K562 (cell line): ENCODE results near the gene ANO7. TPM values are rescaled to one million over a fixed set of nuclear protein-coding genes. Genes with fewer than 3 reads are reported as not detected.

Source experiments
- ATAC-seq: fragments of 200-7000 bp; cut with Tn5 transposase; 3 replicates; pipeline ENCODE4 v1.9.1; 2020; ENCODE audit warnings: moderate library complexity
- BruUV-seq: library from RNA; stranded (reverse); fragments of 400-500 nt; replicated peaks from 2 replicates; lab custom pipeline; 2021; lab: Mats Ljungman, UMichigan
- CTCF ChIA-PET: fragments of 300-600 bp; formaldehyde crosslinking; extraction: SDS; loops from one replicate; lab custom pipeline; 2021; ENCODE audit warnings: low intra/inter-chr PET ratio; lab: Yijun Ruan, JAX
- POLR2A ChIA-PET: fragments of 300-600, 350-650 bp; sonication (Branson Sonifier 250); formaldehyde crosslinking; extraction: SDS; loops from one replicate; lab custom pipeline; 2021; ENCODE audit warnings: antibody characterized with exemption, inconsistent platforms; lab: Yijun Ruan, JAX
- DNase-seq, 4 experiments: peaks; one replicate each; pipeline versions ENCODE4 v3.0.0 to v3.0.0-alpha.2; 2011 to 2018; ENCODE audit warnings: low spot score in 3 of 4, mixed read lengths in 3 of 4; ENCODE audit errors: extremely low read depth in 1 of 4
- FAIRE-seq: peaks from 2 replicates; lab custom pipeline; 2011; peaks lifted over from hg19 to GRCh38; lab: Jason Lieb, UNC
- H2AFZ ChIP-seq: 2 replicates; pipeline ENCODE4 v1.6.0; 2011; ENCODE audit warnings: low read depth, low read length, control low read depth, inconsistent platforms
- H3K27ac ChIP-seq: fragments of 200-600 bp; 3 replicates; pipeline ENCODE4 v1.8.0; 2011; ENCODE audit warnings: low read depth, mild to moderate bottlenecking, control low read depth, inconsistent platforms, low read length, moderate library complexity, mixed read lengths; ENCODE audit errors: extremely low read depth
- H3K27me3 ChIP-seq, 2 experiments: fragments of 300-600 bp in 1 of 2; 2 replicates in 1 of 2; 3 replicates in 1 of 2; pipeline versions ENCODE4 v1.6.0 to v1.8.0; 2011; ENCODE audit warnings: inconsistent platforms in 2 of 2, low read length in 2 of 2, mild to moderate bottlenecking in 1 of 2, mixed read lengths in 1 of 2, moderate library complexity in 1 of 2; ENCODE audit not compliant: control insufficient read depth in 2 of 2, insufficient read depth in 2 of 2
- H3K36me3 ChIP-seq: fragments of 300-600 bp; 3 replicates; pipeline ENCODE4 v1.8.0; 2011; ENCODE audit warnings: mild to moderate bottlenecking, low read length, inconsistent platforms; ENCODE audit not compliant: control insufficient read depth, insufficient read depth
- H3K4me1 ChIP-seq, 2 experiments: fragments of 200-600 bp in 1 of 2; replicated peaks in 1 of 2; 2 replicates in 1 of 2; 3 replicates in 1 of 2; pipeline versions ENCODE4 v1.5.1 to v1.8.0; 2011; ENCODE audit warnings: inconsistent platforms in 2 of 2, low read length in 2 of 2, mild to moderate bottlenecking in 1 of 2, mixed read lengths in 1 of 2, moderate library complexity in 1 of 2; ENCODE audit not compliant: control insufficient read depth in 2 of 2, insufficient read depth in 2 of 2
- H3K4me2 ChIP-seq: 2 replicates; pipeline ENCODE4 v1.6.1; 2011; ENCODE audit warnings: low read length, control low read depth, inconsistent platforms, mixed read lengths; ENCODE audit not compliant: insufficient read depth
- H3K4me3 ChIP-seq: fragments of 200-600 bp; sonication (generic), shearing (Covaris generic); 2 replicates; pipeline ENCODE4 v1.5.1; 2016; ENCODE audit warnings: control low read depth, inconsistent platforms
- H3K79me2 ChIP-seq: fragments of 200-600 bp; 3 replicates; pipeline ENCODE4 v1.8.0; 2011; ENCODE audit warnings: low read length, inconsistent platforms; ENCODE audit not compliant: control insufficient read depth, insufficient read depth
- H3K9ac ChIP-seq, 2 experiments: 2 replicates each; pipeline versions ENCODE4 v1.6.0 to v1.6.1; 2011; ENCODE audit warnings: low read depth in 2 of 2, low read length in 2 of 2, control low read depth in 1 of 2, inconsistent platforms in 1 of 2, mild to moderate bottlenecking in 1 of 2, mixed read lengths in 1 of 2; ENCODE audit not compliant: insufficient read depth in 1 of 2
- H3K9me1 ChIP-seq: one replicate; pipeline ENCODE4 v1.6.0; 2011; ENCODE audit warnings: inconsistent platforms, mild to moderate bottlenecking, low read length, moderate library complexity; ENCODE audit not compliant: control insufficient read depth, insufficient read depth
- H3K9me3 ChIP-seq: replicated peaks from 2 replicates; pipeline ENCODE4 v1.5.1; 2011; ENCODE audit warnings: low read depth, low read length, inconsistent platforms; ENCODE audit not compliant: control insufficient read depth, insufficient read depth
- H4K20me1 ChIP-seq: replicated peaks from 2 replicates; pipeline ENCODE4 v1.6.1; 2011; ENCODE audit warnings: low read length, inconsistent platforms, mixed read lengths; ENCODE audit not compliant: control insufficient read depth, insufficient read depth
- BDP1 ChIP-seq: IDR thresholded peaks from 3 replicates; pipeline ENCODE4 v1.6.1; 2011; ENCODE audit not compliant: insufficient read length, insufficient read depth
- CBFA2T2 ChIP-seq: fragments of 450-650 bp; conservative IDR thresholded peaks from 2 replicates; pipeline ENCODE4 v1.6.1; 2017; ENCODE audit warnings: mild to moderate bottlenecking
- CBFA2T3 ChIP-seq: fragments of 450-650 bp; IDR thresholded peaks from 2 replicates; pipeline ENCODE4 v1.6.1; 2017
- CBX8 ChIP-seq: fragments of 200-600 bp; sonication (generic); IDR thresholded peaks from 2 replicates; pipeline ENCODE4 v1.6.1; 2012; ENCODE audit warnings: borderline replicate concordance, mixed run types, low read depth, mild to moderate bottlenecking, moderate library complexity, mixed read lengths, low read length, control low read depth, inconsistent platforms; ENCODE audit not compliant: poor library complexity, severe bottlenecking; ENCODE audit errors: extremely low read depth
- TAL1 ChIP-seq: fragments of 450-650 bp; IDR thresholded peaks from 2 replicates; pipeline ENCODE4 v1.6.1; 2016; ENCODE audit warnings: mild to moderate bottlenecking
- TEAD4 ChIP-seq, 2 experiments: sonication (generic) in 1 of 2; formaldehyde crosslinking in 1 of 2; IDR thresholded peaks; 2 replicates each; pipeline versions ENCODE4 v1.6.1 to v1.8.0; 2012 to 2022; ENCODE audit warnings: borderline replicate concordance in 1 of 2, inconsistent platforms in 1 of 2, low read length in 1 of 2, mild to moderate bottlenecking in 1 of 2, missing genetic modification reagents in 1 of 2
- WGBS: fragments of 100-300 bp; shearing (Covaris generic); methylation state at CpG from one replicate; pipeline ENCODE4 v1.1.6; 2016; ENCODE audit warnings: low coverage, mixed read lengths; ENCODE audit not compliant: insufficient coverage; ENCODE audit errors: missing lambda C conversion rate; 5-methylcytosine and 5-hydroxymethylcytosine counted together
- in situ Hi-C: fragments of 300-500 bp; cut with MboI; formaldehyde crosslinking; loops from 4 replicates; pipeline ENCODE4 v1.15.0; 2018; ENCODE audit warnings: inconsistent platforms, mixed read lengths
- intact Hi-C: fragments of 100-400 bp; cut with micrococcal nuclease; formaldehyde crosslinking; loops from 2 replicates; pipeline ENCODE4 v1.14.2; 2022
- polyA plus RNA-seq, 8 experiments: library from polyadenylated mRNA; depleted of rRNA in 4 of 8; stranded (reverse) in 5 of 8; unstranded in 3 of 8; fragments of >200 nt; fragmentation: Nextera tagmentation in 2 of 8; fragmentation: Illumina TruSeq in 1 of 8; extraction: Ambion mirVana in 2 of 8; extraction: Trizol in 1 of 8; gene quantifications; 2 replicates each; pipeline versions ENCODE4 v1.2.1 to v1.2.3, GENCODE V29; 2011 to 2014; ENCODE audit warnings: inconsistent platforms in 1 of 8, missing spikeins in 1 of 8
- total RNA-seq, 7 experiments: library from RNA; depleted of rRNA in 6 of 7; stranded (reverse); fragments of >200 nt in 6 of 7; fragmentation: Illumina TruSeq in 2 of 7; extraction: Trizol in 2 of 7; gene quantifications; 2 replicates each; pipeline versions ENCODE4 v1.2.1 to v1.2.3, GENCODE V29; 2011 to 2021; ENCODE audit warnings: low replicate concordance in 1 of 7
- TF ChIP-seq, protein P1 (sequence below), 2 experiments: fragments of 450-650 bp in 1 of 2; sonication (generic) in 1 of 2; formaldehyde crosslinking; conservative IDR thresholded peaks; 2 replicates each; pipeline versions ENCODE4 v1.4.0 to v1.8.1; 2020 to 2022; ENCODE audit warnings: mild to moderate bottlenecking in 1 of 2, missing genetic modification reagents in 1 of 2

ANO7 gene
- total and polyA plus RNA-seq, 9 of the 15 experiments (the other 6 are each of a cell fraction or from before 2014, with no cell fraction given): 0.28 to 5.1 (median 1.1) TPM

DNA sequence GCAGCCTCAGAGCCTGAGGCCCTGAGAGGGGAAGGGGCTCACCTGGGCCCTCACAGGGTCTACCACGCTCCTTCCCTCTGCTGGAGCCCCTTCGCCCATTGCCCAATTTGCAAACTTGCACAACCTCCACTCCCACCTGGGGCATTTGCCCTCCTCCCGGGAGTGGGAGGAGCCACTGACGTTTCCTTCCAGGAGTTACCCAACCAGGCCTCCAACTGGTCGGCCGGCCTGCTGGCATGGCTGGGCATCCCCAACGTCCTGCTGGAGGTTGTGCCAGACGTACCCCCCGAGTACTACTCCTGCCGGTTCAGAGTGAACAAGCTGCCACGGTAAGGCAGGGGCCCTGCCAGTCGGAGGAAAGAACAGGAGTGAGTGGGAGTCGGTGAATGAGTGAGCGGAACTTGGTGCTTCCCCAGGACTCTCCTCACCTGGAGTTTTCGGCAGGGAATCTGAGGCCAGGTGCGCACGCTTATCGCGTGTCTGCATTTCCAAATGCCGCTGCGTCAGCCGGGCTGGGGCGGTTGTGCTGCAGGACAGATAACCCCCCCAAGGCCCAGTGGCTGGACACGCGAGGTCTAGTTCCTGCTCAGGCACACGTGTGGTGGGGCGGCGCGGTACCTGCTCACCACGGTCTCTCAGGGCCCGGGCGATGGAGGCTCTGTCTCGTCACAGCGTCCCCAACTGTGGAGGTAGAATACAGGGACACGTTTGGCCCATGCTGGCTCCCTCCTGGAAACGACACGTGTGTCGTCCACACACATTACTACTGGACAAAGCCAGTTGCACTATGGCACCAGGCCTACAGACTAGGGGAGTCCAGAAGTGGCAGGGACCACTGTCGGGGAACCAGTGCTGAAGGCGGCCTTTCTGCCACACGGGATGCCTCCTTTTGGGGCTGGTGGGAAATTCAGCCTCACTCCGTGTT, 11.7 kb downstream of the ANO7 start:
- Histone ChIP-seq H3K27me3 (peaks cover 0 to 15% of the 10 kb centered on the region in 2 experiments; a peak in 2 of 5 replicates), H2AFZ (no peak overlapping the region), H3K27ac (no peak overlapping the region), H3K79me2 (no peaks in the 10 kb centered on the region), H4K20me1 (no peaks in the 10 kb centered on the region), H3K36me3 (no peaks in the 10 kb centered on the region), H3K9ac (no peak overlapping the region; a peak in 1 of 4 replicates), H3K4me3 (no peak overlapping the region), H3K9me3 (no peaks in the 10 kb centered on the region), H3K9me1 (no peaks in the 10 kb centered on the region), H3K4me1 (peaks cover 0 to 39% of the 10 kb centered on the region in 2 experiments; a peak in 3 of 5 replicates), H3K4me2 (no peak overlapping the region)
- POLR2A ChIA-PET: no interaction called here
- in situ Hi-C loops (no loop called here), intact Hi-C loops (no loop called here)
- TF ChIP-seq CBFA2T3 (peak; percentile 66), TEAD4 (IDR thresholded peaks at IDR 0.05; ENCODE audit: low read length) (peak; percentile 15; the same call in 1 of the 2 replicates), TEAD4 (CRISPR knock-in tag; IDR thresholded peaks at IDR 0.05; ENCODE audit: borderline replicate concordance) (no peak), TAL1 (peak; percentile 26; the same call in 1 of the 2 replicates), BDP1 (no peak), CBFA2T2 (peak; percentile 49; the same call in 1 of the 2 replicates), CBX8 (no peak)
- TF ChIP-seq, protein P1, sequence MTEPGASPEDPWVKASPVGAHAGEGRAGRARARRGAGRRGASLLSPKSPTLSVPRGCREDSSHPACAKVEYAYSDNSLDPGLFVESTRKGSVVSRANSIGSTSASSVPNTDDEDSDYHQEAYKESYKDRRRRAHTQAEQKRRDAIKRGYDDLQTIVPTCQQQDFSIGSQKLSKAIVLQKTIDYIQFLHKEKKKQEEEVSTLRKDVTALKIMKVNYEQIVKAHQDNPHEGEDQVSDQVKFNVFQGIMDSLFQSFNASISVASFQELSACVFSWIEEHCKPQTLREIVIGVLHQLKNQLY (CRISPR knock-in tag; conservative IDR thresholded peaks at IDR 0.05): no peak
- no TSS peak for BruUV-seq
- ATAC-seq (no peak), DNase-seq (peak in 2 of 4 experiments; percentile 34 to 39), FAIRE-seq (no peak)
- WGBS: 28% methylated on average over 28 of the region's 42 CpGs
- CTCF ChIA-PET: no interaction called here
